Measurements from ENCODE around the gene PLXDC2.

Gene PLXDC2

DNA sequence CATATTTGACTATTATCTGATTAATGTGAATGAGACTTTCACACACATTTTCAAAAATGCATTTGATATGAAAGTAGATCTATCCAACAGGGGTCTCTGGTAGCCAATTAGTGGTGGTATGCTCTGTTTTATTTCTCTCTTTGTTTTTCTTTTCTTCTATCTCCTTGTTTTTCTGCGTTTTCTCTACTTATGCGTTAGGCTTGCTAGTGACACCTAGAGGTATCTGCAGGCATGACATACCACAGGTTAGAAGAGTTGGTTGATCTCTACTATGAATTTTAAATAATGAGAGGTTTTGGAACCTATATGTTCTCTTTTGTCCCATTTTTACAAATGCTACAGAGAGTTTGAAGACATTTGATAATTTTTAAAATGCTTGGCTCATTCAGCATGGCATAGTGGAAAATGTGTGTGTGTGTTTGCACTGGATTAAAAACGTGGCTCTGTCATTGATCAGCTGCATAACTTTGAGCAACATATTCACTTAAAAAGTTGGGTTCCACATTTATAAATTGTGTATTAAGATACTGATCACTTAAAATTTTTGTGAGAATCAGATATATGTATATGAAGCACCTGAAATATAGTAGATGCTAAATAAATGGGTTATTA lies 28.1 kb upstream of the PLXDC2 start:
- Histone ChIP-seq H3K27ac (ENCODE audit: insufficient read depth, low read depth, low read length, poor library complexity, severe bottlenecking) (no peak overlapping the region), H3K36me3 (ENCODE audit: control insufficient read depth, insufficient read depth, low read length) (no peaks in the 10 kb centered on the region), H3K27me3 (ENCODE audit: control insufficient read depth, insufficient read depth, low read length, poor library complexity, severe bottlenecking) (no peaks in the 10 kb centered on the region), H3K4me1 (ENCODE audit: control insufficient read depth, insufficient read depth, low read length) (no peaks in the 10 kb centered on the region), H3K4me3 (ENCODE audit: insufficient read depth, low read depth, low read length) (no peak overlapping the region), H3K9me3 (ENCODE audit: control insufficient read depth, low read length) (no peaks in the 10 kb centered on the region)
- WGBS, 2 experiments: 21% methylated on average over 3 of the region's 3 CpGs; no CpG with 5 or more reads in 1 of the 2 experiments

DNA sequence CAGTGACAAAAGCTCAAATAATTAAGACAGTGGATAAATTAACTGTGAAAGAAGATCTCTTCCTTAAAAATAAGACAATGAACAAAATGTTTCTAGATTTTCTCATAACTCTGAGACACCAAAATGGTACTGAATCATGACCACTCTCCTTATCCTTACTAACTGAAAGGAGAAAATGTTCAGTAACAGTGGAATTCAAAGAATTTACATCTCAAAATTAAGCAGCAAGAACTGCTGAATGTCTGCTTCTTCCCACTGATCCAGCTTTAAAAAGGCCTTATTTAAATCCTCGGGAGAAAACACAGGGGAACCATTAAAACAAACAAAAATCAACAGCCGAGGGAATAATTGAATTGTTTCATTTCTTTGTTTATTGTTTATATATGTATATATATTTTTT lies 27.3 kb upstream of the PLXDC2 start:
- no peaks in the 10 kb centered on the region for H3K27me3 ChIP-seq (ENCODE audit: control insufficient read depth, insufficient read depth, low read length, poor library complexity, severe bottlenecking)
- no peak overlapping the region for H3K27ac ChIP-seq (ENCODE audit: insufficient read depth, low read depth, low read length, poor library complexity, severe bottlenecking)
- H3K4me1 ChIP-seq (ENCODE audit: control insufficient read depth, insufficient read depth, low read length): no peaks in the 10 kb centered on the region
- no peaks in the 10 kb centered on the region for H3K36me3 ChIP-seq (ENCODE audit: control insufficient read depth, insufficient read depth, low read length)
- 43% methylated on average over 1 of the region's 2 CpGs; no CpG with 5 or more reads in 1 of the 2 experiments for WGBS, 2 experiments
- H3K4me3 ChIP-seq (ENCODE audit: insufficient read depth, low read depth, low read length): no peak overlapping the region
- H3K9me3 ChIP-seq (ENCODE audit: control insufficient read depth, low read length): no peaks in the 10 kb centered on the region

DNA sequence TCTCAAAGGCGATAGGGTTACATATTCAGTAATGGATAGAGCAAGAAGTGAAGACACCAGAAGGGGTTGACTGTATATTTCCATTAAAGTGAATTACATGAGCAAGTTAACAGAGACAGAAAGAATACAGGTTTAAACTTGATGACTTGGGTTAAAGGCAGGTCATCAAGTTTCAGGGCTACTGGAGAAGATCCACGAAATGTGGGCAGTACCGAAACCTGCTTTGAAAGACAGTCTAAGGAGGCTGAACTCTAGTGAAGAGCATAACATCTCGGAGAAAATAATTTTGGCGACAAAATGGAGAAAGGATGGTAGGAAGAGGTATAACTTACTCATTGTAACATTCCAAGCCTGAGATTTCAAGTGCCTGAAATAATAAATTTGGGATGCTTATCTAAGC lies 26.6 kb upstream of the PLXDC2 start:
- Histone ChIP-seq H3K4me1 (ENCODE audit: control insufficient read depth, insufficient read depth, low read length) (no peaks in the 10 kb centered on the region), H3K9me3 (ENCODE audit: control insufficient read depth, low read length) (no peaks in the 10 kb centered on the region), H3K36me3 (ENCODE audit: control insufficient read depth, insufficient read depth, low read length) (no peaks in the 10 kb centered on the region), H3K27ac (ENCODE audit: insufficient read depth, low read depth, low read length, poor library complexity, severe bottlenecking) (no peak overlapping the region), H3K27me3 (ENCODE audit: control insufficient read depth, insufficient read depth, low read length, poor library complexity, severe bottlenecking) (no peaks in the 10 kb centered on the region), H3K4me3 (ENCODE audit: insufficient read depth, low read depth, low read length) (no peak overlapping the region)
- WGBS, 2 experiments: 90 to 92% methylated on average over 5 of the region's 5 CpGs

DNA sequence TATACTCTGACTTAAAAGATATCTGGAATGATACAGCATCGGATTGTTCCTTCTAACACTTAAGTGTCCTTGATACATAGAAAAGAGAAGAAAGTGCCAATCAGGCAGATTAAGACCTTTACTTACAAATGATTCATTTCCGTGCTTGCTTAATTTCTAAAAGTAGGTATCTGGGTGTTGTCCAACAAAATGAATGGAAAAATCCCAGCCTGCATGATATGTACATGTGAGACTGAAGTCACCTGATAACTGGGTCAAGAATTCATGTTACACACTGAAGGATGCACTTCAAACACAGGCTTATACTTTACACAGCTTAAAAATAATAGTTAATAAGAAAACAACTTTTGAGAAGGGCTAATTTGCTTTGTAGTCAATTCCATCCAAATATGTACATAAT lies 25.2 kb upstream of the PLXDC2 start:
- Histone ChIP-seq H3K27ac (ENCODE audit: insufficient read depth, low read depth, low read length, poor library complexity, severe bottlenecking) (no peak overlapping the region), H3K9me3 (ENCODE audit: control insufficient read depth, low read length) (no peaks in the 10 kb centered on the region), H3K36me3 (ENCODE audit: control insufficient read depth, insufficient read depth, low read length) (no peaks in the 10 kb centered on the region), H3K4me1 (ENCODE audit: control insufficient read depth, insufficient read depth, low read length) (no peaks in the 10 kb centered on the region), H3K4me3 (ENCODE audit: insufficient read depth, low read depth, low read length) (no peak overlapping the region), H3K27me3 (ENCODE audit: control insufficient read depth, insufficient read depth, low read length, poor library complexity, severe bottlenecking) (no peaks in the 10 kb centered on the region)
- 87 to 97% methylated on average over 2 of the region's 2 CpGs for WGBS, 2 experiments

DNA sequence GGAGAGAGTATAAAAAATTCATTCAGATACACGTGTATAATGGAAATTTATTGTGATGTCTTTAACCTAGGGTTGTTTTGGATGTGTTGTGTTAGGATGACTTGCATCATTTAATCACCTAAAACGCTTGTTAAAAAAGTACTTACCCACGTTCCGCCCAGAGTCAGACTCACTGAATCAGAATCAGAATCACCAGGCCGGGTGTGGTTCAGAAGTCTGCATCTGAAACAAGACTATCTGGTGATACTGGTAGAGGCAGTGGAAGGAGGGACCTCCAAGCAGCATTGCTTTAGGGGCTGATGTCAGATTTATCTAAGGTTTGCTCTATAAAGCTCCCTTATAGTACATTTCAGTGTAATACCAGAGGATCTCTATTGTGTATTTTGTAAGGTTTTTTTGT lies 20.5 kb upstream of the PLXDC2 start:
- Histone ChIP-seq H3K9me3 (ENCODE audit: control insufficient read depth, low read length) (no peaks in the 10 kb centered on the region), H3K36me3 (ENCODE audit: control insufficient read depth, insufficient read depth, low read length) (no peaks in the 10 kb centered on the region), H3K4me3 (ENCODE audit: insufficient read depth, low read depth, low read length) (no peak overlapping the region), H3K27me3 (ENCODE audit: control insufficient read depth, insufficient read depth, low read length, poor library complexity, severe bottlenecking) (no peaks in the 10 kb centered on the region), H3K4me1 (ENCODE audit: control insufficient read depth, insufficient read depth, low read length) (no peaks in the 10 kb centered on the region), H3K27ac (ENCODE audit: insufficient read depth, low read depth, low read length, poor library complexity, severe bottlenecking) (no peak overlapping the region)
- 94 to 98% methylated on average over 5 of the region's 5 CpGs for WGBS, 2 experiments

DNA sequence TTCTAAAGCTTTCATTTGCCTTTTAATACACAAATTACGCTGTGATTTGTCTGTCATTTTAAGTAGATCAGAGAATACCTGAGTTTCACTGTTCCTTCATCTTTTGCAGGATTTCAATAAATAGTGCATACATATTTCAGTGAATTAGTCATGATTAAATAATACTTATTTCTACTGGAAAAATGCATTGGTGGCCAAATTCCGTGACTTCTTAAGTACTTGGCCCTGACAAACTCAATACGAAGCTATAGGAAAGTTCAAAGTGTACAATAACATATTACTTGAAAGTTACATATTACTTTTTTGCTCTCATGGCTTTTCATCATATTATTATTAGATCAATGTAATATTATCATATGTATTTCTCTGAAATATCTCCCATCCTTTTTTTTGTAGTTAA lies 16.1 kb upstream of the PLXDC2 start:
- 94 to 97% methylated on average over 2 to 3 of the region's 3 CpGs for WGBS, 2 experiments
- H3K27ac ChIP-seq (ENCODE audit: insufficient read depth, low read depth, low read length, poor library complexity, severe bottlenecking): no peak overlapping the region

DNA sequence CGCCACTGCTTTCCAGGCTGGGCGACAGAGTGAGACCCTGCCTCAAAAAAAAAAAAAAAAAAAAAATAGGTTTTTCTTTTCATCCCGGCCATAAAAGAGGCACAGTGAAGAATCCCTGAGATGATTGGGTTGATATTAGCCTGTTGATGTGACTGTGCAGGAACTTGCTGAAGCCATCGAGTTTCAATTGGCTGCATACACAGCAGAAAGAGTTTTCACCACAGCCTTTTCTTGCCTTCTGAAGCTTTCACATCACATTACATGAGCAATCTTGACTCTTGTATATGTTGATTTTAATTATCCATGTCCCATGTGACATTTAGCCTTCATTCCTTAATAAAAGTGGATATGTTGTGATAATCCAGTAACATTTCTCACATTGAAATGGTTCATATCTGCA lies 14.9 kb upstream of the PLXDC2 start:
- H3K4me1 ChIP-seq (ENCODE audit: control insufficient read depth, insufficient read depth, low read length): no peaks in the 10 kb centered on the region
- H3K4me3 ChIP-seq (ENCODE audit: insufficient read depth, low read depth, low read length): no peak overlapping the region
- H3K9me3 ChIP-seq (ENCODE audit: control insufficient read depth, low read length): no peaks in the 10 kb centered on the region
- H3K27ac ChIP-seq (ENCODE audit: insufficient read depth, low read depth, low read length, poor library complexity, severe bottlenecking): no peak overlapping the region
- no peaks in the 10 kb centered on the region for H3K36me3 ChIP-seq (ENCODE audit: control insufficient read depth, insufficient read depth, low read length)
- WGBS, 2 experiments: 90 to 100% methylated on average over 4 of the region's 4 CpGs
- H3K27me3 ChIP-seq (ENCODE audit: control insufficient read depth, insufficient read depth, low read length, poor library complexity, severe bottlenecking): no peaks in the 10 kb centered on the region

More for the DNA sequence above, 16.1 kb upstream of the PLXDC2 start:
- H3K36me3 ChIP-seq (ENCODE audit: control insufficient read depth, insufficient read depth, low read length): no peaks in the 10 kb centered on the region
- no peaks in the 10 kb centered on the region for H3K4me1 ChIP-seq (ENCODE audit: control insufficient read depth, insufficient read depth, low read length)
- H3K27me3 ChIP-seq (ENCODE audit: control insufficient read depth, insufficient read depth, low read length, poor library complexity, severe bottlenecking): no peaks in the 10 kb centered on the region
- H3K4me3 ChIP-seq (ENCODE audit: insufficient read depth, low read depth, low read length): no peak overlapping the region
- no peaks in the 10 kb centered on the region for H3K9me3 ChIP-seq (ENCODE audit: control insufficient read depth, low read length)

DNA sequence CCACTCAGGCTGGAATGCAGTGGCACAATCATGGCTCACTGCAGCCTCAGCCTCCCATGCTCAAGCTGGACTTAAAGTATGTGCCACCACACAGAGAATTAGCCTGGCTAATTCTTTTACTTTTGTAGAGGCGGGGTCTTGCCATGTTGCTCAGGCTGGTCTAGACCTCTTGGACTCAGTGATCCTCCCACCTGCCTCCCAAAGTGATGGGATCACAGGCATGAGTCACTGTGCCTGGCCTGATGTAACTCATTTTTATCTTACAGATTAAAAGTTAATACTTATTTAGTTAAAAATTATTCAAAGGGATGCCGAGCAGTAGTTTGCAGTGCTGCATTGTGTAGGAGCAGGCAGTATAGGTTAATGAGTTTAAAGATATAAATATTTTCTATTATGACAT lies 12.6 kb upstream of the PLXDC2 start:
- Histone ChIP-seq H3K27ac (ENCODE audit: insufficient read depth, low read depth, low read length, poor library complexity, severe bottlenecking) (no peak overlapping the region), H3K27me3 (ENCODE audit: control insufficient read depth, insufficient read depth, low read length, poor library complexity, severe bottlenecking) (no peaks in the 10 kb centered on the region), H3K36me3 (ENCODE audit: control insufficient read depth, insufficient read depth, low read length) (no peaks in the 10 kb centered on the region), H3K4me3 (ENCODE audit: insufficient read depth, low read depth, low read length) (no peak overlapping the region), H3K4me1 (ENCODE audit: control insufficient read depth, insufficient read depth, low read length) (no peaks in the 10 kb centered on the region), H3K9me3 (ENCODE audit: control insufficient read depth, low read length) (no peaks in the 10 kb centered on the region)
- WGBS, 2 experiments: 87 to 95% methylated on average over 1 of the region's 2 CpGs

DNA sequence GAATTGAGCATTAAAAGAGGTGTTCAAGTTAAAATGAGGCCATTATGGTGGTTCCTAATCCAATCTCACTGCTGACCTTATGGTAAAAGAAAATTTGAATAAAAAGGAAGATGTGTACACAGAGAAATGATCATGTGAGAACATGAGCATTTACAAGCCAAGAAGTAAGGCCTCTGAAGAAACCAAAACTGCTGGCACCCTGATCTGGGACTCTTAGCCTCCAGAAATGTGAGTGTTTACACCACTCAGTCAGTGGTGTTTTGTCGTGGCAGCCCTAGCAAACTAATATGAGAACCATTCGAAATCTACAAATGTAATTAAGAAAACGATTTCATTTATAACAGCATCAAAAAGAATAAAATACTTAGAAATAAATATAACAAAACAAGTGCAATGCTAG lies 6.8 kb upstream of the PLXDC2 start:
- no peak overlapping the region for H3K4me3 ChIP-seq (ENCODE audit: insufficient read depth, low read depth, low read length)
- no peaks in the 10 kb centered on the region for H3K9me3 ChIP-seq (ENCODE audit: control insufficient read depth, low read length)
- H3K36me3 ChIP-seq (ENCODE audit: control insufficient read depth, insufficient read depth, low read length): no peaks in the 10 kb centered on the region
- WGBS, 2 experiments: 98 to 100% methylated on average over 1 to 3 of the region's 3 CpGs
- H3K27me3 ChIP-seq (ENCODE audit: control insufficient read depth, insufficient read depth, low read length, poor library complexity, severe bottlenecking): no peaks in the 10 kb centered on the region
- H3K27ac ChIP-seq (ENCODE audit: insufficient read depth, low read depth, low read length, poor library complexity, severe bottlenecking): no peak overlapping the region
- no peaks in the 10 kb centered on the region for H3K4me1 ChIP-seq (ENCODE audit: control insufficient read depth, insufficient read depth, low read length)

DNA sequence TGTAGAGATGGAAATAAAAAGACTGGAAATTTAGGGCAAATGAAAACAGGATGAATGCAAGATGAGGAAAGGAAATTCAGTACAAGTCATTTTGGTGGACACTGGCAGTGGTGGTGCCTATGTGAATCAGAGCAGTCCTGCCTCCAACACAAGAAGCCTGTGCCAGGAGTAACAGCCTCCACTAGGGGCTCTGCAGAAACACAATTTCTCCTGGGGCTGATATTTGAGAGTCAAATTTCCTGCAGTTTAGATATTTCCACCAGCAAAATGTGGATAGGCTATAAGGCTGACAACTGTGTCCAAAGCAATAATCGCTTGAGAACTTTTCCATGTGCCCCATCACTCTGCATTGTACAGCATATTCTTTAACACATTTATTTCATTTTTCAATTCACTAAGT lies 4.7 kb upstream of the PLXDC2 start:
- no peak overlapping the region for H3K4me3 ChIP-seq (ENCODE audit: insufficient read depth, low read depth, low read length)
- no peak overlapping the region for H3K27ac ChIP-seq (ENCODE audit: insufficient read depth, low read depth, low read length, poor library complexity, severe bottlenecking)
- WGBS, 2 experiments: 76 to 85% methylated on average over 1 of the region's 1 CpG
- no peaks in the 10 kb centered on the region for H3K9me3 ChIP-seq (ENCODE audit: control insufficient read depth, low read length)
- H3K36me3 ChIP-seq (ENCODE audit: control insufficient read depth, insufficient read depth, low read length): no peaks in the 10 kb centered on the region
- H3K27me3 ChIP-seq (ENCODE audit: control insufficient read depth, insufficient read depth, low read length, poor library complexity, severe bottlenecking): no peaks in the 10 kb centered on the region
- no peaks in the 10 kb centered on the region for H3K4me1 ChIP-seq (ENCODE audit: control insufficient read depth, insufficient read depth, low read length)

DNA sequence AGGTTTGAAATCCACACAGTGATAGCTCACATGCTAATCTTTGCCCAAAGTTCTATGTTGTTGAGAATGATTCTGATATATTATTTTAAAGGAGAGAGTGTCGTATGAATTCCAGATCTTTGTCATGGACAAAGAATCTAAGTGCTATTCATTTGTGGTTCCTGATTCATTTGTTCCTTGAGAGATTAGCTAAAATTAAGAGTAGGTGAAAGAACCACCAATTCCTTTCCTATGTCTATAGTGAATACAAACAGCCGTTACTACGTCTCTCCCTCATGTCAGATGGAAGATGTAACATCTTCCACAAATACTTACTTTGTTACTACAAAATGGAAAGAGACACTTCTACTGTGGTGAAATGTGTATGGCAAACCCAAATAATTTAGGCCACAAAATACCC lies 3.3 kb upstream of the PLXDC2 start:
- 90 to 100% methylated on average over 1 to 3 of the region's 3 CpGs for WGBS, 2 experiments
- no peaks in the 10 kb centered on the region for H3K36me3 ChIP-seq (ENCODE audit: control insufficient read depth, insufficient read depth, low read length)
- no peak overlapping the region for H3K27ac ChIP-seq (ENCODE audit: insufficient read depth, low read depth, low read length, poor library complexity, severe bottlenecking)
- H3K4me3 ChIP-seq (ENCODE audit: insufficient read depth, low read depth, low read length): no peak overlapping the region
- H3K27me3 ChIP-seq (ENCODE audit: control insufficient read depth, insufficient read depth, low read length, poor library complexity, severe bottlenecking): no peaks in the 10 kb centered on the region
- H3K4me1 ChIP-seq (ENCODE audit: control insufficient read depth, insufficient read depth, low read length): no peaks in the 10 kb centered on the region
- H3K9me3 ChIP-seq (ENCODE audit: control insufficient read depth, low read length): no peaks in the 10 kb centered on the region
